Measurements from ENCODE around the gene PPBP.

GRCh38 chr4:73948291-73948690, 39.7 kb downstream of the PPBP start:
- TF ChIP-seq CTCF (IDR thresholded peaks at IDR 0.05; ENCODE audit: borderline replicate concordance, extremely low read depth, low read length, poor library complexity, severe bottlenecking) (no peak), EZH2 (IDR thresholded peaks at IDR 0.05; ENCODE audit: borderline replicate concordance, low read depth, low read length, severe bottlenecking) (no peak)

Measured in DND-41 (cell line).